Right atrium auricular region (tissue), 2 donors: ENCODE results near the gene NECAB2. TPM values are rescaled to one million over a fixed set of nuclear protein-coding genes. Genes with fewer than 3 reads are reported as not detected.

ENCODE experiments used
- DNase-seq: peaks from one replicate; pipeline ENCODE4 v3.0.0-alpha.2; 2019; ENCODE audit warnings: low spot score
- H3K27ac ChIP-seq, 2 donors: fragments of 200-600 bp; sonication (generic); 1 replicate in 1 of 2; 2 replicates in 1 of 2; pipeline ENCODE4 v1.5.1; 2016 to 2019
- H3K27me3 ChIP-seq, 2 donors: fragments of 200-600 bp; sonication (generic); one replicate each; pipeline versions ENCODE4 v1.5.1 to v1.6.0; 2017 to 2019
- H3K36me3 ChIP-seq: fragments of 200-600 bp; sonication (generic); one replicate; pipeline ENCODE4 v1.5.1; 2016
- H3K4me1 ChIP-seq, 2 donors: fragments of 200-600 bp; sonication (generic); one replicate each; pipeline versions ENCODE4 v1.5.1 to v1.6.0; 2017 to 2019
- H3K4me3 ChIP-seq, 2 donors: fragments of 200-600 bp; sonication (generic); 1 replicate in 1 of 2; 2 replicates in 1 of 2; pipeline ENCODE4 v1.5.1; 2017 to 2019; ENCODE audit warnings: mild to moderate bottlenecking in 1 of 2, moderate library complexity in 1 of 2
- H3K9me3 ChIP-seq, 2 donors: fragments of 200-600 bp; sonication (generic); one replicate each; pipeline ENCODE4 v1.5.1; 2019
- CTCF ChIP-seq, 2 donors: fragments of 200-600 bp; sonication (generic); IDR thresholded peaks; one replicate each; pipeline ENCODE4 v1.5.1; 2019; ENCODE audit warnings: antibody characterized with exemption in 2 of 2
- total RNA-seq, 2 donors: library from RNA; depleted of rRNA; stranded (reverse); fragments of >200 nt; gene quantifications; one replicate each; pipeline ENCODE4 v1.1.0, GENCODE V29; 2016

Gene NECAB2
- total RNA-seq, 2 donors from 2014 or later = 0.71 TPM; not detected in 1

GRCh38 chr16:83925957-83926725 lies 41.9 kb upstream of the NECAB2 start:
- H3K4me3 ChIP-seq = no peak overlapping the region
- H3K36me3 ChIP-seq = peaks cover 11% of the 10 kb centered on the region
- peaks cover 0 to 21% of the 10 kb centered on the region in 2 donors for H3K4me1 ChIP-seq
- no peaks in the 10 kb centered on the region for H3K9me3 ChIP-seq
- no peaks in the 10 kb centered on the region for H3K27me3 ChIP-seq
- H3K27ac ChIP-seq = no peak overlapping the region
- DNase-seq = no peak
- no peak for TF ChIP-seq CTCF (IDR thresholded peaks at IDR 0.05)

- peak; percentile 94 to 96 for TF ChIP-seq CTCF (IDR thresholded peaks at IDR 0.05)
- Histone ChIP-seq H3K36me3 (peaks cover 11% of the 10 kb centered on the region), H3K9me3 (no peaks in the 10 kb centered on the region), H3K27me3 (no peaks in the 10 kb centered on the region), H3K4me3 (no peak overlapping the region), H3K27ac (no peak overlapping the region), H3K4me1 (peaks cover 0 to 21% of the 10 kb centered on the region in 2 donors)
- DNase-seq = peak; percentile 73
Measured at GRCh38 chr16:83926726-83927397, 41.2 kb upstream of the NECAB2 start.

DNA sequence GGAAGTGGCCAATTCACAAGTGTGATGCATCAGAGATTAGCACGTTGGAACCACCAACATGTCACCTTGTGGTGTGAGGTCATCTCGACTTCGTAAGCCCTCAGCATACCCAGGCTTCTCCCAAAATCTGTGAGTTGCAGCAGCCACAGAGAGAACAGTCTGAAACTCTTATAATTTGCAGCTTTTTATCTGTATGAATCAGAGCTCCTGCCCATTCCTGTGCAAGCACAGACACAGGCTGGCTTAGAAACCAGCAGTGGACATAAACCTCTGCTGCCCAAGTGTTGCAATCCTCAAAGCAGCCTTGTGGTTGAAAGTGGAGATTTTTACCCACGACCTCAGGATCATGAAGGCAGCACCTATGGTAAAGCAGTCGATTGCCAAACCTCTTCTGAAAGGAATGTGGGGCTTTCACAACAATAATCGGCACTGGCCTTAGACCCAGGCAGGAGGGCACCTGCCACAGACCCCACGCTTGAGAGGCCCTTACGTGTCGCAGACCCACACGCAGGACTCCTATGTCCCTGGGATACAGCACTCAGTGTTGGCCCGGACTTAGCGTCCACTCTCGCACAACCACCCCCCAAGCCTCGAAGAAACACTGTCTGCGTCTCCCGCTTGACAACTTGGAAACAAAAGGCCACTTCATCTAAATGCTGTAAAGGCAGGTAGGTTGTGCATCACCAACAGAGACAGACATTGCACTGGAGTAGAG lies 39.5 kb upstream of the NECAB2 start:
- Histone ChIP-seq H3K27me3 (no peaks in the 10 kb centered on the region), H3K4me1 (peaks cover 0 to 21% of the 10 kb centered on the region in 2 donors), H3K36me3 (peaks cover 11% of the 10 kb centered on the region), H3K27ac (no peak overlapping the region), H3K9me3 (no peaks in the 10 kb centered on the region), H3K4me3 (no peak overlapping the region)
- DNase-seq = no peak
- no peak for TF ChIP-seq CTCF (IDR thresholded peaks at IDR 0.05)

DNA sequence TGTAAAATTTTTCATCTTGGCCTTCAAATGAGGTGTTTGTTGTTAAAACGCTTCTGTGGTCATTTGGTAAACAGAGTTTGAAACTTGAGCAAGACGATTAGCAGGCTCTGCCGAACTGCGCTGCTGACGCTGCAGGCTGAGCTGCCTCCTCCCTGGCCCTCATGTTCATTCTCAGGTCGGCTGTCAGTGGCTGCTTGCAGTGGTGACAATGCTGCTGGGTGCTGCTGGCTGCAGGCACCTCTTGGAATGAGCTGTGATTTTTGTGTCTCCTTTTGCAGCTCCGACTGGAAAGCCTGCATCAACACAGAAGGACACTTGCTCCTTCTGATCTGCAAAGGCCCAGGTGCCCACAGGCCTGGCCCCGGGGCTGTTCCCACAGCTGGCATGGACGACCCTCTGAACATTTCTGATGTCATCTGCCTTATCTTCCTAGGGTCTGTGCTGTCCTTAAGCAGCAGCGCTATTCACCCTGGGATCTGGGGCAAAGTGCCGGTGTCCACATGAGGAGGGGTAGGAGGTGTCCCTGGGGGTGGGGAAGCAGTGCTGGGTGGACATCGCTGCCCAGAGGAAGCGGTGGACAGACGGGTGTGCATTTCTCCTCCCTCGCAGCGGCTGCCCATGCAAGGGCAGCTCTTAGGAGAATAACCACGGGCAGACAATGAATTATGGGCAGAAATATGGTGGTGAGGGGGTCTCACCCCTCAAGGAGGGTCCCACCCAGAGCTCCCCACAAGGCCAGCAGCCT lies 38.1 kb upstream of the NECAB2 start:
- no peak for DNase-seq
- Histone ChIP-seq H3K27me3 (no peaks in the 10 kb centered on the region), H3K4me3 (no peak overlapping the region), H3K36me3 (peaks cover 3% of the 10 kb centered on the region), H3K27ac (no peak overlapping the region), H3K4me1 (peaks cover 0 to 21% of the 10 kb centered on the region in 2 donors), H3K9me3 (no peaks in the 10 kb centered on the region)
- no peak for TF ChIP-seq CTCF (IDR thresholded peaks at IDR 0.05)

GRCh38 chr16:83930730-83931500 lies 37.1 kb upstream of the NECAB2 start:
- Histone ChIP-seq H3K27me3 (no peaks in the 10 kb centered on the region), H3K9me3 (no peaks in the 10 kb centered on the region), H3K36me3 (no peaks in the 10 kb centered on the region), H3K27ac (no peak overlapping the region), H3K4me3 (no peak overlapping the region), H3K4me1 (peaks cover 0 to 21% of the 10 kb centered on the region in 2 donors)
- TF ChIP-seq CTCF (IDR thresholded peaks at IDR 0.05) = no peak
- no peak for DNase-seq
